HepG2 (cell line): ENCODE data around the gene MSRB3. TPM values are rescaled to one million over a fixed set of nuclear protein-coding genes. Genes with fewer than 3 reads are reported as not detected.

Source experiments
- ATAC-seq: fragments of 200-7000 bp; cut with Tn5 transposase; 3 replicates; pipeline ENCODE4 v1.9.1; 2020; ENCODE audit warnings: mild to moderate bottlenecking, moderate library complexity
- BruUV-seq: library from RNA; stranded (reverse); fragments of 400-500 nt; replicated peaks from 2 replicates; lab custom pipeline; 2021; lab: Mats Ljungman, UMichigan
- CTCF ChIA-PET: fragments of 300-600 bp; formaldehyde crosslinking; extraction: SDS; loops from one replicate; lab custom pipeline; 2021; ENCODE audit warnings: low total read pairs, inconsistent platforms, low intra/inter-chr PET ratio; lab: Yijun Ruan, JAX
- POLR2A ChIA-PET: fragments of 350-600 bp; sonication (Branson Sonifier 250); formaldehyde crosslinking; loops from one replicate; lab custom pipeline; 2020; ENCODE audit warnings: antibody characterized with exemption, inconsistent platforms; lab: Yijun Ruan, JAX
- DNase-seq: peaks from one replicate; pipeline ENCODE4 v3.0.0-alpha.2; 2015; ENCODE audit warnings: low spot score
- FAIRE-seq: peaks from 3 replicates; lab custom pipeline; 2011; peaks lifted over from hg19 to GRCh38; lab: Jason Lieb, UNC
- H2AFZ ChIP-seq: one replicate; pipeline ENCODE4 v1.6.1; 2011; ENCODE audit warnings: low read length, inconsistent platforms
- H3K27ac ChIP-seq: fragments of 300-600 bp; 3 replicates; pipeline ENCODE4 v1.8.0; 2011; ENCODE audit warnings: mixed run types, mild to moderate bottlenecking, mixed read lengths, low read length, inconsistent platforms; ENCODE audit not compliant: insufficient read depth; ENCODE audit errors: extremely low read length
- H3K27me3 ChIP-seq, 2 experiments: fragments of 200-600 bp in 1 of 2; 2 replicates in 1 of 2; 3 replicates in 1 of 2; pipeline versions ENCODE4 v1.6.0 to v1.8.0; 2011; ENCODE audit warnings: low read length in 2 of 2, mild to moderate bottlenecking in 2 of 2, moderate library complexity in 2 of 2, inconsistent platforms in 1 of 2; ENCODE audit not compliant: insufficient read depth in 2 of 2, control insufficient read depth in 1 of 2
- H3K36me3 ChIP-seq, 2 experiments: fragments of 200-600 bp in 1 of 2; replicated peaks in 1 of 2; 2 replicates in 1 of 2; 3 replicates in 1 of 2; pipeline versions ENCODE4 v1.5.1 to v1.8.0; 2011; ENCODE audit warnings: low read length in 2 of 2, inconsistent platforms in 1 of 2; ENCODE audit not compliant: insufficient read depth in 2 of 2, control insufficient read depth in 1 of 2
- H3K4me1 ChIP-seq: 2 replicates; pipeline ENCODE4 v1.5.1; 2012; ENCODE audit warnings: low read length, inconsistent platforms; ENCODE audit not compliant: insufficient read depth
- H3K4me2 ChIP-seq: 2 replicates; pipeline ENCODE4 v1.6.0; 2011; ENCODE audit warnings: low read depth, low read length, inconsistent platforms
- H3K4me3 ChIP-seq, 3 experiments: fragments of 200-600 bp in 1 of 3; sonication (generic), shearing (Covaris generic) in 1 of 3; replicated peaks in 1 of 3; 2 replicates each; pipeline ENCODE4 v1.5.1; 2011 to 2016; ENCODE audit warnings: low read length in 3 of 3, inconsistent platforms in 2 of 3, low read depth in 2 of 3, mild to moderate bottlenecking in 2 of 3, control low read depth in 1 of 3, mixed read lengths in 1 of 3; ENCODE audit not compliant: insufficient read depth in 1 of 3
- H3K79me2 ChIP-seq: one replicate; pipeline ENCODE4 v1.6.1; 2011; ENCODE audit warnings: low read length, inconsistent platforms; ENCODE audit not compliant: insufficient read depth
- H3K9ac ChIP-seq: 2 replicates; pipeline ENCODE4 v1.6.0; 2011; ENCODE audit warnings: mild to moderate bottlenecking, low read depth, low read length, inconsistent platforms; ENCODE audit not compliant: insufficient read depth
- H3K9me3 ChIP-seq: 2 replicates; pipeline ENCODE4 v1.5.1; 2012; ENCODE audit warnings: mild to moderate bottlenecking, low read length
- H4K20me1 ChIP-seq: 2 replicates; pipeline ENCODE4 v1.6.0; 2011; ENCODE audit warnings: inconsistent platforms, mild to moderate bottlenecking, low read length, moderate library complexity; ENCODE audit not compliant: insufficient read depth
- AKAP8 ChIP-seq: sonication (generic); formaldehyde crosslinking; IDR thresholded peaks from 2 replicates; pipeline ENCODE4 v1.5.1; 2020; ENCODE audit warnings: mild to moderate bottlenecking, missing genetic modification reagents
- BRCA1 ChIP-seq: sonication (generic); formaldehyde crosslinking; IDR thresholded peaks from 2 replicates; pipeline ENCODE4 v1.4.0; 2020; ENCODE audit warnings: missing genetic modification reagents
- HNRNPH1 ChIP-seq: fragments of 200-400 bp; formaldehyde crosslinking; optimal IDR thresholded peaks from 2 replicates; pipeline ENCODE3; 2017; ENCODE audit warnings: mild to moderate bottlenecking, low read depth, low read length
- MBD4 ChIP-seq: IDR thresholded peaks from 2 replicates; pipeline ENCODE4 v1.6.1; 2012; ENCODE audit warnings: low read length, inconsistent platforms, borderline replicate concordance
- ZBTB42 ChIP-seq: sonication (generic); formaldehyde crosslinking; IDR thresholded peaks from 2 replicates; pipeline ENCODE4 v1.5.0; 2020; ENCODE audit warnings: mild to moderate bottlenecking, missing genetic modification reagents
- ZNF556 ChIP-seq: sonication (generic); formaldehyde crosslinking; IDR thresholded peaks from 2 replicates; pipeline ENCODE4 v1.4.0; 2020; ENCODE audit warnings: mild to moderate bottlenecking, missing genetic modification reagents, borderline replicate concordance
- ZSCAN21 ChIP-seq: sonication (generic); formaldehyde crosslinking; IDR thresholded peaks from 2 replicates; pipeline ENCODE4 v1.8.0; 2022; ENCODE audit warnings: mild to moderate bottlenecking, missing genetic modification reagents, moderate library complexity, borderline replicate concordance
- in situ Hi-C: cut with HindIII; loops from 2 replicates; pipeline ENCODE4 v1.10.0; 2017; ENCODE audit warnings: low pct_unique_long_range_greater_than_20kb; ENCODE audit not compliant: extremely low pct_ligation_motif_present
- intact Hi-C: fragments of 100-400 bp; cut with micrococcal nuclease; formaldehyde crosslinking; loops from one replicate; pipeline ENCODE4 v1.10.0; 2022; ENCODE audit not compliant: unreplicated experiment
- polyA plus RNA-seq, 8 experiments: library from polyadenylated mRNA; depleted of rRNA in 3 of 8; stranded (reverse) in 7 of 8; unstranded in 1 of 8; fragments of >200 nt; fragmentation: Illumina TruSeq in 4 of 8; extraction: Trizol in 4 of 8; gene quantifications; 2 replicates each; pipeline versions ENCODE4 v1.2.1 to v1.2.3, GENCODE V29; 2011 to 2016; ENCODE audit warnings: low read depth in 4 of 8, missing spikeins in 1 of 8, mixed read lengths in 1 of 8; ENCODE audit not compliant: insufficient read depth in 1 of 8
- total RNA-seq, 5 experiments: library from RNA; depleted of rRNA; stranded (reverse); fragments of >200 nt; fragmentation: Illumina TruSeq; extraction: Trizol; gene quantifications; 2 replicates each; pipeline ENCODE4 v1.2.3, GENCODE V29; 2016; ENCODE audit warnings: low read depth in 1 of 5
- TF ChIP-seq, protein P1 (sequence below): sonication (generic); formaldehyde crosslinking; conservative IDR thresholded peaks from 2 replicates; pipeline ENCODE4 v1.4.0; 2020; ENCODE audit warnings: missing genetic modification reagents
- TF ChIP-seq, protein P2 (sequence below): sonication (generic); formaldehyde crosslinking; IDR thresholded peaks from 2 replicates; pipeline ENCODE4 v1.9.0; 2021; ENCODE audit warnings: missing genetic modification reagents, mild to moderate bottlenecking, borderline replicate concordance
- TF ChIP-seq, protein P3 (sequence below): sonication (generic); formaldehyde crosslinking; IDR thresholded peaks from 2 replicates; pipeline ENCODE4 v1.4.0; 2020; ENCODE audit warnings: missing genetic modification reagents, borderline replicate concordance
- TF ChIP-seq, protein P4 (sequence below), 2 experiments: IDR thresholded peaks; 2 replicates each; pipeline ENCODE4 v1.6.1; 2011 to 2012; ENCODE audit warnings: low read length in 2 of 2, borderline replicate concordance in 1 of 2, low read depth in 1 of 2, mild to moderate bottlenecking in 1 of 2, moderate library complexity in 1 of 2

The MSRB3 gene
- total and polyA plus RNA-seq, 2 of the 13 experiments (the other 11 are each of a cell fraction or from before 2014, with no cell fraction given): 1.5 to 1.9 TPM

DNA sequence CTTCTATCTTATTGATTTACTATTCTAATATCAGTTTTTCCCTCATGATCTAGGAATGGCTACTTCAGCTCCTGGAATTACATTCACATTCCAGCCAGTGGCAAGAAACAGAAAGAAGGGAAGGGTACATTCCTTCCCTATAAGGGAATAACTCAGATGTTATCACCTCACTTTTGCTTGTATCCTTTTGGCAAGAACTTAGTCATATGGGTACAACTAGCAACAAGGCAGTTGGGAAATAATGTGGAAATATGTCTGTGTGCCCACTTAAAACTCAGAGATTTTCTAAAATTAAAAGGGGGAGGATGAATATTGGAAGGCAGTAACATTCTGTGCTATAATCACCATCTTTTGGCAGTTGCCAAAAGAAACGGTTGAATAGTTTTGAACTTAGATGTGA, 85.6 kb downstream of the MSRB3 start (continued):
- TF ChIP-seq HNRNPH1 (no peak), MBD4 (no peak)
- TF ChIP-seq, protein P1, sequence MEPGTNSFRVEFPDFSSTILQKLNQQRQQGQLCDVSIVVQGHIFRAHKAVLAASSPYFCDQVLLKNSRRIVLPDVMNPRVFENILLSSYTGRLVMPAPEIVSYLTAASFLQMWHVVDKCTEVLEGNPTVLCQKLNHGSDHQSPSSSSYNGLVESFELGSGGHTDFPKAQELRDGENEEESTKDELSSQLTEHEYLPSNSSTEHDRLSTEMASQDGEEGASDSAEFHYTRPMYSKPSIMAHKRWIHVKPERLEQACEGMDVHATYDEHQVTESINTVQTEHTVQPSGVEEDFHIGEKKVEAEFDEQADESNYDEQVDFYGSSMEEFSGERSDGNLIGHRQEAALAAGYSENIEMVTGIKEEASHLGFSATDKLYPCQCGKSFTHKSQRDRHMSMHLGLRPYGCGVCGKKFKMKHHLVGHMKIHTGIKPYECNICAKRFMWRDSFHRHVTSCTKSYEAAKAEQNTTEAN (CRISPR knock-in tag): no peak

DNA sequence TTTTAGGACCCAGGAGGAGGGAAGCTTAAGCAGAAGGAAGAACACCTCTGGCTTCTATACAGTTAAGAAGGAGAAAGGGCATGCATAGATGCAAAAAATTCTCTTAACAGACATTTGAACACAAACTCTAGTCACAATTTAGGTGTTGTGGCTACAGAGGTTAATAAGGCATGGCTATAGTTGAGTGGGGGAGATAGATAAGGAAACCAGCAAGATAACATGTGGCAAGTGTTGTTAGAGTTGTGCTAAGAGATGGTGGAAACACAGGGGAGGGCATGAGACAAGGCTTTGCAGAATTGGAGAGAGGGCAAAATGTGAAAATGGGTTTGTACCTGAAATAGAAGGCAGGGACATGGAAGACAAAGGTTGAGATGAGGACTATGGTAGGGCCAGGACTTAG, 88.9 kb downstream of the MSRB3 start:
- Histone ChIP-seq H3K9me3 (no peaks in the 10 kb centered on the region), H3K4me2 (no peak overlapping the region), H3K27ac (no peak overlapping the region), H4K20me1 (no peaks in the 10 kb centered on the region), H3K4me3 (no peak overlapping the region), H3K4me1 (no peaks in the 10 kb centered on the region), H3K79me2 (no peaks in the 10 kb centered on the region), H2AFZ (no peak overlapping the region), H3K9ac (no peak overlapping the region), H3K36me3 (no peaks in the 10 kb centered on the region), H3K27me3 (no peaks in the 10 kb centered on the region)
- intact Hi-C loops (no loop called here), in situ Hi-C loops (no loop called here)
- CTCF ChIA-PET: no interaction called here
- FAIRE-seq (no peak), DNase-seq (no peak), ATAC-seq (no peak)
- POLR2A ChIA-PET: no interaction called here
- no TSS peak for BruUV-seq
- TF ChIP-seq, protein P2, sequence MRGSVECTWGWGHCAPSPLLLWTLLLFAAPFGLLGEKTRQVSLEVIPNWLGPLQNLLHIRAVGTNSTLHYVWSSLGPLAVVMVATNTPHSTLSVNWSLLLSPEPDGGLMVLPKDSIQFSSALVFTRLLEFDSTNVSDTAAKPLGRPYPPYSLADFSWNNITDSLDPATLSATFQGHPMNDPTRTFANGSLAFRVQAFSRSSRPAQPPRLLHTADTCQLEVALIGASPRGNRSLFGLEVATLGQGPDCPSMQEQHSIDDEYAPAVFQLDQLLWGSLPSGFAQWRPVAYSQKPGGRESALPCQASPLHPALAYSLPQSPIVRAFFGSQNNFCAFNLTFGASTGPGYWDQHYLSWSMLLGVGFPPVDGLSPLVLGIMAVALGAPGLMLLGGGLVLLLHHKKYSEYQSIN: no peak
- TF ChIP-seq ZSCAN21 (CRISPR knock-in tag) (no peak), ZNF556 (CRISPR knock-in tag) (no peak), BRCA1 (no peak), AKAP8 (CRISPR knock-in tag) (no peak), ZBTB42 (no peak)
- TF ChIP-seq, protein P3, sequence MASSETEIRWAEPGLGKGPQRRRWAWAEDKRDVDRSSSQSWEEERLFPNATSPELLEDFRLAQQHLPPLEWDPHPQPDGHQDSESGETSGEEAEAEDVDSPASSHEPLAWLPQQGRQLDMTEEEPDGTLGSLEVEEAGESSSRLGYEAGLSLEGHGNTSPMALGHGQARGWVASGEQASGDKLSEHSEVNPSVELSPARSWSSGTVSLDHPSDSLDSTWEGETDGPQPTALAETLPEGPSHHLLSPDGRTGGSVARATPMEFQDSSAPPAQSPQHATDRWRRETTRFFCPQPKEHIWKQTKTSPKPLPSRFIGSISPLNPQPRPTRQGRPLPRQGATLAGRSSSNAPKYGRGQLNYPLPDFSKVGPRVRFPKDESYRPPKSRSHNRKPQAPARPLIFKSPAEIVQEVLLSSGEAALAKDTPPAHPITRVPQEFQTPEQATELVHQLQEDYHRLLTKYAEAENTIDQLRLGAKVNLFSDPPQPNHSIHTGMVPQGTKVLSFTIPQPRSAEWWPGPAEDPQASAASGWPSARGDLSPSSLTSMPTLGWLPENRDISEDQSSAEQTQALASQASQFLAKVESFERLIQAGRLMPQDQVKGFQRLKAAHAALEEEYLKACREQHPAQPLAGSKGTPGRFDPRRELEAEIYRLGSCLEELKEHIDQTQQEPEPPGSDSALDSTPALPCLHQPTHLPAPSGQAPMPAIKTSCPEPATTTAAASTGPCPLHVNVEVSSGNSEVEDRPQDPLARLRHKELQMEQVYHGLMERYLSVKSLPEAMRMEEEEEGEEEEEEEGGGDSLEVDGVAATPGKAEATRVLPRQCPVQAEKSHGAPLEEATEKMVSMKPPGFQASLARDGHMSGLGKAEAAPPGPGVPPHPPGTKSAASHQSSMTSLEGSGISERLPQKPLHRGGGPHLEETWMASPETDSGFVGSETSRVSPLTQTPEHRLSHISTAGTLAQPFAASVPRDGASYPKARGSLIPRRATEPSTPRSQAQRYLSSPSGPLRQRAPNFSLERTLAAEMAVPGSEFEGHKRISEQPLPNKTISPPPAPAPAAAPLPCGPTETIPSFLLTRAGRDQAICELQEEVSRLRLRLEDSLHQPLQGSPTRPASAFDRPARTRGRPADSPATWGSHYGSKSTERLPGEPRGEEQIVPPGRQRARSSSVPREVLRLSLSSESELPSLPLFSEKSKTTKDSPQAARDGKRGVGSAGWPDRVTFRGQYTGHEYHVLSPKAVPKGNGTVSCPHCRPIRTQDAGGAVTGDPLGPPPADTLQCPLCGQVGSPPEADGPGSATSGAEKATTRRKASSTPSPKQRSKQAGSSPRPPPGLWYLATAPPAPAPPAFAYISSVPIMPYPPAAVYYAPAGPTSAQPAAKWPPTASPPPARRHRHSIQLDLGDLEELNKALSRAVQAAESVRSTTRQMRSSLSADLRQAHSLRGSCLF (CRISPR knock-in tag): no peak
- TF ChIP-seq, protein P4, sequence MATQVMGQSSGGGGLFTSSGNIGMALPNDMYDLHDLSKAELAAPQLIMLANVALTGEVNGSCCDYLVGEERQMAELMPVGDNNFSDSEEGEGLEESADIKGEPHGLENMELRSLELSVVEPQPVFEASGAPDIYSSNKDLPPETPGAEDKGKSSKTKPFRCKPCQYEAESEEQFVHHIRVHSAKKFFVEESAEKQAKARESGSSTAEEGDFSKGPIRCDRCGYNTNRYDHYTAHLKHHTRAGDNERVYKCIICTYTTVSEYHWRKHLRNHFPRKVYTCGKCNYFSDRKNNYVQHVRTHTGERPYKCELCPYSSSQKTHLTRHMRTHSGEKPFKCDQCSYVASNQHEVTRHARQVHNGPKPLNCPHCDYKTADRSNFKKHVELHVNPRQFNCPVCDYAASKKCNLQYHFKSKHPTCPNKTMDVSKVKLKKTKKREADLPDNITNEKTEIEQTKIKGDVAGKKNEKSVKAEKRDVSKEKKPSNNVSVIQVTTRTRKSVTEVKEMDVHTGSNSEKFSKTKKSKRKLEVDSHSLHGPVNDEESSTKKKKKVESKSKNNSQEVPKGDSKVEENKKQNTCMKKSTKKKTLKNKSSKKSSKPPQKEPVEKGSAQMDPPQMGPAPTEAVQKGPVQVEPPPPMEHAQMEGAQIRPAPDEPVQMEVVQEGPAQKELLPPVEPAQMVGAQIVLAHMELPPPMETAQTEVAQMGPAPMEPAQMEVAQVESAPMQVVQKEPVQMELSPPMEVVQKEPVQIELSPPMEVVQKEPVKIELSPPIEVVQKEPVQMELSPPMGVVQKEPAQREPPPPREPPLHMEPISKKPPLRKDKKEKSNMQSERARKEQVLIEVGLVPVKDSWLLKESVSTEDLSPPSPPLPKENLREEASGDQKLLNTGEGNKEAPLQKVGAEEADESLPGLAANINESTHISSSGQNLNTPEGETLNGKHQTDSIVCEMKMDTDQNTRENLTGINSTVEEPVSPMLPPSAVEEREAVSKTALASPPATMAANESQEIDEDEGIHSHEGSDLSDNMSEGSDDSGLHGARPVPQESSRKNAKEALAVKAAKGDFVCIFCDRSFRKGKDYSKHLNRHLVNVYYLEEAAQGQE (IDR thresholded peaks at IDR 0.05; ENCODE audit: borderline replicate concordance in 1 of 2, low read depth in 1 of 2, low read length in 2 of 2): no peak
